ENCODE data around the gene SAMD5.

Gene SAMD5

DNA sequence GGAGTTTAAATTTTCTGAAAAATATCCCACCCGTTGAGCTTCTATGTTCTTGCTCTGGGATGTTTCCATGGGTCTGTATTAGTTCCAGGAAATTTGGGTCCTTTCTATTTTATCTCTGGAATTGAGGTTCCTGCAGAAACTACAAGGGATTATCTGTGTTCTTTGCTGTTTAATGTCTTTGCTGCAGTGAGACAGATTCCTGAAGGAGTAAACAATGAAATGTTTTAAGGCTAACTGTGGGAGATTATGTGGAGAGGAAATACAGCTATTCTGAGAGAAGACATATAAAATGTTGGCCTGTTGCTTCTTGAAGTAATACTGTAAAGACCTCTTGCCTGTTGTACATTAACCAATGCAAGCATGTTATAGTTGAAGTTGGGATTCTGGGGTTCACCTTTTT is 43.5 kb downstream of the SAMD5 start:
- no peak for ATAC-seq
- TF ChIP-seq ISL1 (CRISPR knock-in tag; IDR thresholded peaks at IDR 0.05), result no peak
- no peak for TF ChIP-seq ARNTL (CRISPR knock-in tag; IDR thresholded peaks at IDR 0.05; ENCODE audit: borderline replicate concordance, low read depth)
- TF ChIP-seq SNAI2 (CRISPR knock-in tag; IDR thresholded peaks at IDR 0.05), result no peak
- TF ChIP-seq PPARA (CRISPR knock-in tag; IDR thresholded peaks at IDR 0.05; ENCODE audit: borderline replicate concordance), result no peak
- TF ChIP-seq TCF4 (CRISPR knock-in tag; IDR thresholded peaks at IDR 0.05; ENCODE audit: borderline replicate concordance), result no peak
- no peak for TF ChIP-seq TOX (CRISPR knock-in tag; IDR thresholded peaks at IDR 0.05; ENCODE audit: borderline replicate concordance)
- TF ChIP-seq ZFP3 (CRISPR knock-in tag; IDR thresholded peaks at IDR 0.05), result no peak
- TF ChIP-seq ZC3H10 (CRISPR knock-in tag; IDR thresholded peaks at IDR 0.05), result no peak
- no peak for TF ChIP-seq ZNF70 (CRISPR knock-in tag; IDR thresholded peaks at IDR 0.05)
- TF ChIP-seq OSR1 (CRISPR knock-in tag; IDR thresholded peaks at IDR 0.05), result no peak
- TF ChIP-seq GLIS3 (CRISPR knock-in tag; IDR thresholded peaks at IDR 0.05), result no peak
- TF ChIP-seq, protein P1, sequence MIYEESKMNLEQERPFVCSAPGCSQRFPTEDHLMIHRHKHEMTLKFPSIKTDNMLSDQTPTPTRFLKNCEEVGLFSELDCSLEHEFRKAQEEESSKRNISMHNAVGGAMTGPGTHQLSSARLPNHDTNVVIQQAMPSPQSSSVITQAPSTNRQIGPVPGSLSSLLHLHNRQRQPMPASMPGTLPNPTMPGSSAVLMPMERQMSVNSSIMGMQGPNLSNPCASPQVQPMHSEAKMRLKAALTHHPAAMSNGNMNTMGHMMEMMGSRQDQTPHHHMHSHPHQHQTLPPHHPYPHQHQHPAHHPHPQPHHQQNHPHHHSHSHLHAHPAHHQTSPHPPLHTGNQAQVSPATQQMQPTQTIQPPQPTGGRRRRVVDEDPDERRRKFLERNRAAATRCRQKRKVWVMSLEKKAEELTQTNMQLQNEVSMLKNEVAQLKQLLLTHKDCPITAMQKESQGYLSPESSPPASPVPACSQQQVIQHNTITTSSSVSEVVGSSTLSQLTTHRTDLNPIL (CRISPR knock-in tag; IDR thresholded peaks at IDR 0.05; ENCODE audit: low read depth), result no peak
- no peak for TF ChIP-seq ESRRG (CRISPR knock-in tag; IDR thresholded peaks at IDR 0.05)
- TF ChIP-seq ZNF565 (CRISPR knock-in tag; conservative IDR thresholded peaks at IDR 0.05; ENCODE audit: low read depth), result no peak
- TF ChIP-seq CSDC2 (CRISPR knock-in tag; IDR thresholded peaks at IDR 0.05), result no peak
- TF ChIP-seq, protein P2, sequence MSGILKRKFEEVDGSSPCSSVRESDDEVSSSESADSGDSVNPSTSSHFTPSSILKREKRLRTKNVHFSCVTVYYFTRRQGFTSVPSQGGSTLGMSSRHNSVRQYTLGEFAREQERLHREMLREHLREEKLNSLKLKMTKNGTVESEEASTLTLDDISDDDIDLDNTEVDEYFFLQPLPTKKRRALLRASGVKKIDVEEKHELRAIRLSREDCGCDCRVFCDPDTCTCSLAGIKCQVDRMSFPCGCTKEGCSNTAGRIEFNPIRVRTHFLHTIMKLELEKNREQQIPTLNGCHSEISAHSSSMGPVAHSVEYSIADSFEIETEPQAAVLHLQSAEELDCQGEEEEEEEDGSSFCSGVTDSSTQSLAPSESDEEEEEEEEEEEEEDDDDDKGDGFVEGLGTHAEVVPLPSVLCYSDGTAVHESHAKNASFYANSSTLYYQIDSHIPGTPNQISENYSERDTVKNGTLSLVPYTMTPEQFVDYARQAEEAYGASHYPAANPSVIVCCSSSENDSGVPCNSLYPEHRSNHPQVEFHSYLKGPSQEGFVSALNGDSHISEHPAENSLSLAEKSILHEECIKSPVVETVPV (CRISPR knock-in tag; IDR thresholded peaks at IDR 0.05), result no peak
- TF ChIP-seq, protein P3, sequence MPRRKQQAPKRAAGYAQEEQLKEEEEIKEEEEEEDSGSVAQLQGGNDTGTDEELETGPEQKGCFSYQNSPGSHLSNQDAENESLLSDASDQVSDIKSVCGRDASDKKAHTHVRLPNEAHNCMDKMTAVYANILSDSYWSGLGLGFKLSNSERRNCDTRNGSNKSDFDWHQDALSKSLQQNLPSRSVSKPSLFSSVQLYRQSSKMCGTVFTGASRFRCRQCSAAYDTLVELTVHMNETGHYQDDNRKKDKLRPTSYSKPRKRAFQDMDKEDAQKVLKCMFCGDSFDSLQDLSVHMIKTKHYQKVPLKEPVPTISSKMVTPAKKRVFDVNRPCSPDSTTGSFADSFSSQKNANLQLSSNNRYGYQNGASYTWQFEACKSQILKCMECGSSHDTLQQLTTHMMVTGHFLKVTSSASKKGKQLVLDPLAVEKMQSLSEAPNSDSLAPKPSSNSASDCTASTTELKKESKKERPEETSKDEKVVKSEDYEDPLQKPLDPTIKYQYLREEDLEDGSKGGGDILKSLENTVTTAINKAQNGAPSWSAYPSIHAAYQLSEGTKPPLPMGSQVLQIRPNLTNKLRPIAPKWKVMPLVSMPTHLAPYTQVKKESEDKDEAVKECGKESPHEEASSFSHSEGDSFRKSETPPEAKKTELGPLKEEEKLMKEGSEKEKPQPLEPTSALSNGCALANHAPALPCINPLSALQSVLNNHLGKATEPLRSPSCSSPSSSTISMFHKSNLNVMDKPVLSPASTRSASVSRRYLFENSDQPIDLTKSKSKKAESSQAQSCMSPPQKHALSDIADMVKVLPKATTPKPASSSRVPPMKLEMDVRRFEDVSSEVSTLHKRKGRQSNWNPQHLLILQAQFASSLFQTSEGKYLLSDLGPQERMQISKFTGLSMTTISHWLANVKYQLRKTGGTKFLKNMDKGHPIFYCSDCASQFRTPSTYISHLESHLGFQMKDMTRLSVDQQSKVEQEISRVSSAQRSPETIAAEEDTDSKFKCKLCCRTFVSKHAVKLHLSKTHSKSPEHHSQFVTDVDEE (CRISPR knock-in tag; IDR thresholded peaks at IDR 0.05), result no peak

DNA sequence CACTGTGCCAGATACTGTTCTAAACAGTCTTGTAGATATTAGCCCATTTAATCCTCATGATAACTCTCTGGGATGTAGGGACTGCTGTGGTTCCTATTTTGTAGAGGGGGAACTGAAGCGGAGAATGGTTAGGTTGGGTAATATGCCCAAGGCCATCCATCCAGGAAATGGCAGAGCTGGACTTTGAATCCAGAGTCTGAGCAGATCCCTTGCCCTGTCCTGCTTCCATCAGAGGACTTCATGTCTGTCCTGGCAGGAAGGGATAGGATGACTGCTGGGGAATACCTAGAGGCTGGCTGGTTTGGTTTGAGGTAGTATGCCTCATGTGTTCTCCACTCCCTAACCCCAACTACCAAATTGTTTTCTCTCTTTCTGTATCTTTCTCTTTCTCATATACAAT is 44.6 kb downstream of the SAMD5 start:
- no peak for TF ChIP-seq ESRRG (CRISPR knock-in tag; IDR thresholded peaks at IDR 0.05)
- TF ChIP-seq TOX (CRISPR knock-in tag; IDR thresholded peaks at IDR 0.05; ENCODE audit: borderline replicate concordance), result no peak
- no peak for TF ChIP-seq RARB (CRISPR knock-in tag; IDR thresholded peaks at IDR 0.05)
- TF ChIP-seq ZC3H10 (CRISPR knock-in tag; IDR thresholded peaks at IDR 0.05), result no peak
- no peak for TF ChIP-seq BACH2 (CRISPR knock-in tag; IDR thresholded peaks at IDR 0.05; ENCODE audit: borderline replicate concordance)
- TF ChIP-seq, protein P3 (CRISPR knock-in tag; IDR thresholded peaks at IDR 0.05), result no peak
- no peak for TF ChIP-seq ZFP30 (CRISPR knock-in tag; IDR thresholded peaks at IDR 0.05)
- TF ChIP-seq, protein P1 (CRISPR knock-in tag; IDR thresholded peaks at IDR 0.05; ENCODE audit: low read depth), result no peak
- no peak for TF ChIP-seq ZNF70 (CRISPR knock-in tag; IDR thresholded peaks at IDR 0.05)
- no peak for TF ChIP-seq CSDC2 (CRISPR knock-in tag; IDR thresholded peaks at IDR 0.05)
- no peak for ATAC-seq

DNA sequence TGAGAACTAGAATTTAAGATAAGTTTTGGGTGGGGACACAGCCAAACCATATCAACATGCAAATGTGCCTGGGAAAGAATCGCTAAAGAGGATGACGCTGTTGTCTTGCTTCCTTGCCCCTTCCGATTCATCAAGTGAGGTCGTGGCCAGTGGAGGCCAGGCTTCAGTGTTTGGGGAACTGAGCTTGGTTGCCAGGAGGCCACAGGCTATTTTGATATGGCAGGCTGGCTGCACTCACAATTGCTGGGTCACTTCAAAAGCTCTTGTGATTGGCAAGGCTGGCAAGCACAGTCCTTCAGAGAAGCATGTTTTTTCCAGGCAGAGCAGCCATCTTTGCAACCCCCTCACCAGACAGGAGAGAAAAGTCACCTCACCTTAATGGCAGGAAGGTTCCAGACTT is 45.8 kb downstream of the SAMD5 start:
- ATAC-seq, result no peak
- no peak for TF ChIP-seq TOX (CRISPR knock-in tag; IDR thresholded peaks at IDR 0.05; ENCODE audit: borderline replicate concordance)
- no peak for TF ChIP-seq ZNF70 (CRISPR knock-in tag; IDR thresholded peaks at IDR 0.05)
- no peak for TF ChIP-seq SNAI2 (CRISPR knock-in tag; IDR thresholded peaks at IDR 0.05)
- TF ChIP-seq PPARA (CRISPR knock-in tag; IDR thresholded peaks at IDR 0.05; ENCODE audit: borderline replicate concordance), result no peak
- no peak for TF ChIP-seq ZNF8 (CRISPR knock-in tag; IDR thresholded peaks at IDR 0.05)
- TF ChIP-seq, protein P3 (CRISPR knock-in tag; IDR thresholded peaks at IDR 0.05), result no peak
- TF ChIP-seq BACH2 (CRISPR knock-in tag; IDR thresholded peaks at IDR 0.05; ENCODE audit: borderline replicate concordance), result no peak
- no peak for TF ChIP-seq CSDC2 (CRISPR knock-in tag; IDR thresholded peaks at IDR 0.05)
- no peak for TF ChIP-seq TCF4 (CRISPR knock-in tag; IDR thresholded peaks at IDR 0.05; ENCODE audit: borderline replicate concordance)
- TF ChIP-seq, protein P1 (CRISPR knock-in tag; IDR thresholded peaks at IDR 0.05; ENCODE audit: low read depth), result no peak
- TF ChIP-seq ARNTL (CRISPR knock-in tag; IDR thresholded peaks at IDR 0.05; ENCODE audit: borderline replicate concordance, low read depth), result no peak
- no peak for TF ChIP-seq RARB (CRISPR knock-in tag; IDR thresholded peaks at IDR 0.05)

All from SK-N-SH treated with all-trans-retinoic acid at 6 μM for 48 hours (cell line).